HepG2 (cell line): Measurements from ENCODE around the gene C1orf226. TPM values are rescaled to one million over a fixed set of nuclear protein-coding genes. Genes with fewer than 3 reads are reported as not detected.

ENCODE experiments used
- ATAC-seq: fragments of 200-7000 bp; cut with Tn5 transposase; 3 replicates; pipeline ENCODE4 v1.9.1; 2020; ENCODE audit warnings: mild to moderate bottlenecking, moderate library complexity
- BruUV-seq: library from RNA; stranded (reverse); fragments of 400-500 nt; replicated peaks from 2 replicates; lab custom pipeline; 2021; lab: Mats Ljungman, UMichigan
- CTCF ChIA-PET: fragments of 300-600 bp; formaldehyde crosslinking; extraction: SDS; loops from one replicate; lab custom pipeline; 2021; ENCODE audit warnings: low total read pairs, inconsistent platforms, low intra/inter-chr PET ratio; lab: Yijun Ruan, JAX
- POLR2A ChIA-PET: fragments of 350-600 bp; sonication (Branson Sonifier 250); formaldehyde crosslinking; loops from one replicate; lab custom pipeline; 2020; ENCODE audit warnings: antibody characterized with exemption, inconsistent platforms; lab: Yijun Ruan, JAX
- DNase-seq: peaks from one replicate; pipeline ENCODE4 v3.0.0-alpha.2; 2015; ENCODE audit warnings: low spot score
- FAIRE-seq: peaks from 3 replicates; lab custom pipeline; 2011; peaks lifted over from hg19 to GRCh38; lab: Jason Lieb, UNC
- H2AFZ ChIP-seq: one replicate; pipeline ENCODE4 v1.6.1; 2011; ENCODE audit warnings: low read length, inconsistent platforms
- H3K27ac ChIP-seq: fragments of 300-600 bp; 3 replicates; pipeline ENCODE4 v1.8.0; 2011; ENCODE audit warnings: mixed run types, mild to moderate bottlenecking, mixed read lengths, low read length, inconsistent platforms; ENCODE audit not compliant: insufficient read depth; ENCODE audit errors: extremely low read length
- H3K27me3 ChIP-seq, 2 experiments: fragments of 200-600 bp in 1 of 2; 2 replicates in 1 of 2; 3 replicates in 1 of 2; pipeline versions ENCODE4 v1.6.0 to v1.8.0; 2011; ENCODE audit warnings: low read length in 2 of 2, mild to moderate bottlenecking in 2 of 2, moderate library complexity in 2 of 2, inconsistent platforms in 1 of 2; ENCODE audit not compliant: insufficient read depth in 2 of 2, control insufficient read depth in 1 of 2
- H3K36me3 ChIP-seq, 2 experiments: fragments of 200-600 bp in 1 of 2; replicated peaks in 1 of 2; 2 replicates in 1 of 2; 3 replicates in 1 of 2; pipeline versions ENCODE4 v1.5.1 to v1.8.0; 2011; ENCODE audit warnings: low read length in 2 of 2, inconsistent platforms in 1 of 2; ENCODE audit not compliant: insufficient read depth in 2 of 2, control insufficient read depth in 1 of 2
- H3K4me1 ChIP-seq: 2 replicates; pipeline ENCODE4 v1.5.1; 2012; ENCODE audit warnings: low read length, inconsistent platforms; ENCODE audit not compliant: insufficient read depth
- H3K4me2 ChIP-seq: 2 replicates; pipeline ENCODE4 v1.6.0; 2011; ENCODE audit warnings: low read depth, low read length, inconsistent platforms
- H3K4me3 ChIP-seq, 3 experiments: fragments of 200-600 bp in 1 of 3; sonication (generic), shearing (Covaris generic) in 1 of 3; replicated peaks in 1 of 3; 2 replicates each; pipeline ENCODE4 v1.5.1; 2011 to 2016; ENCODE audit warnings: low read length in 3 of 3, inconsistent platforms in 2 of 3, low read depth in 2 of 3, mild to moderate bottlenecking in 2 of 3, control low read depth in 1 of 3, mixed read lengths in 1 of 3; ENCODE audit not compliant: insufficient read depth in 1 of 3
- H3K79me2 ChIP-seq: one replicate; pipeline ENCODE4 v1.6.1; 2011; ENCODE audit warnings: low read length, inconsistent platforms; ENCODE audit not compliant: insufficient read depth
- H3K9ac ChIP-seq: 2 replicates; pipeline ENCODE4 v1.6.0; 2011; ENCODE audit warnings: mild to moderate bottlenecking, low read depth, low read length, inconsistent platforms; ENCODE audit not compliant: insufficient read depth
- H3K9me3 ChIP-seq: 2 replicates; pipeline ENCODE4 v1.5.1; 2012; ENCODE audit warnings: mild to moderate bottlenecking, low read length
- H4K20me1 ChIP-seq: 2 replicates; pipeline ENCODE4 v1.6.0; 2011; ENCODE audit warnings: inconsistent platforms, mild to moderate bottlenecking, low read length, moderate library complexity; ENCODE audit not compliant: insufficient read depth
- FOXA1 ChIP-seq, 2 experiments: fragments of 450-650 bp in 1 of 2; sonication (generic) in 1 of 2; formaldehyde crosslinking in 1 of 2; IDR thresholded peaks; 2 replicates each; pipeline versions ENCODE4 v1.4.0 to v1.6.1; 2016 to 2020; ENCODE audit warnings: missing genetic modification reagents in 1 of 2
- FOXA3 ChIP-seq: IDR thresholded peaks from 2 replicates; pipeline ENCODE4 v1.6.1; 2016; ENCODE audit warnings: missing genetic modification reagents, missing compliant biosample characterization
- PAX8 ChIP-seq: sonication (generic); formaldehyde crosslinking; IDR thresholded peaks from 2 replicates; pipeline ENCODE4 v1.8.0; 2022; ENCODE audit warnings: mild to moderate bottlenecking, missing genetic modification reagents, borderline replicate concordance
- SMC3 ChIP-seq: IDR thresholded peaks from 2 replicates; pipeline ENCODE4 v1.6.1; 2011; ENCODE audit warnings: low read length, improper control_type of control experiment
- SP2 ChIP-seq: sonication (generic); formaldehyde crosslinking; IDR thresholded peaks from 2 replicates; pipeline ENCODE4 v1.5.1; 2020; ENCODE audit warnings: mild to moderate bottlenecking, missing genetic modification reagents
- STAG1 ChIP-seq: sonication (generic); formaldehyde crosslinking; IDR thresholded peaks from 2 replicates; pipeline ENCODE4 v1.4.0; 2020; ENCODE audit warnings: missing genetic modification reagents
- ZSCAN9 ChIP-seq: IDR thresholded peaks from 2 replicates; pipeline ENCODE4 v1.6.1; 2016; ENCODE audit warnings: borderline replicate concordance
- WGBS: methylation state at CpG from one replicate; pipeline ENCODE4 v1.1.6; 2017; ENCODE audit warnings: low lambda C conversion rate; 5-methylcytosine and 5-hydroxymethylcytosine counted together
- in situ Hi-C: cut with HindIII; loops from 2 replicates; pipeline ENCODE4 v1.10.0; 2017; ENCODE audit warnings: low pct_unique_long_range_greater_than_20kb; ENCODE audit not compliant: extremely low pct_ligation_motif_present
- intact Hi-C: fragments of 100-400 bp; cut with micrococcal nuclease; formaldehyde crosslinking; loops from one replicate; pipeline ENCODE4 v1.10.0; 2022; ENCODE audit not compliant: unreplicated experiment
- polyA plus RNA-seq, 8 experiments: library from polyadenylated mRNA; depleted of rRNA in 3 of 8; stranded (reverse) in 7 of 8; unstranded in 1 of 8; fragments of >200 nt; fragmentation: Illumina TruSeq in 4 of 8; extraction: Trizol in 4 of 8; gene quantifications; 2 replicates each; pipeline versions ENCODE4 v1.2.1 to v1.2.3, GENCODE V29; 2011 to 2016; ENCODE audit warnings: low read depth in 4 of 8, missing spikeins in 1 of 8, mixed read lengths in 1 of 8; ENCODE audit not compliant: insufficient read depth in 1 of 8
- total RNA-seq, 5 experiments: library from RNA; depleted of rRNA; stranded (reverse); fragments of >200 nt; fragmentation: Illumina TruSeq; extraction: Trizol; gene quantifications; 2 replicates each; pipeline ENCODE4 v1.2.3, GENCODE V29; 2016; ENCODE audit warnings: low read depth in 1 of 5
- TF ChIP-seq, protein P1 (sequence below): sonication (generic); formaldehyde crosslinking; IDR thresholded peaks from 2 replicates; pipeline ENCODE4 v1.5.0; 2020; ENCODE audit warnings: mild to moderate bottlenecking, missing genetic modification reagents, moderate library complexity

C1orf226 gene
- total and polyA plus RNA-seq, 2 of the 13 experiments (the other 11 are each of a cell fraction or from before 2014, with no cell fraction given), result 4.7 to 4.9 TPM

- TF ChIP-seq SP2 (CRISPR knock-in tag) (no peak), FOXA1 (IDR thresholded peaks at IDR 0.05) (no peak), FOXA1 (CRISPR knock-in tag; IDR thresholded peaks at IDR 0.05) (peak; percentile 88), SMC3 (peak; percentile 16; the same call in 1 of the 2 replicates), FOXA3 (peak; percentile 67), PAX8 (no peak), STAG1 (CRISPR knock-in tag) (peak; percentile 63), ZSCAN9 (CRISPR knock-in tag) (no peak)
- TF ChIP-seq, protein P1, sequence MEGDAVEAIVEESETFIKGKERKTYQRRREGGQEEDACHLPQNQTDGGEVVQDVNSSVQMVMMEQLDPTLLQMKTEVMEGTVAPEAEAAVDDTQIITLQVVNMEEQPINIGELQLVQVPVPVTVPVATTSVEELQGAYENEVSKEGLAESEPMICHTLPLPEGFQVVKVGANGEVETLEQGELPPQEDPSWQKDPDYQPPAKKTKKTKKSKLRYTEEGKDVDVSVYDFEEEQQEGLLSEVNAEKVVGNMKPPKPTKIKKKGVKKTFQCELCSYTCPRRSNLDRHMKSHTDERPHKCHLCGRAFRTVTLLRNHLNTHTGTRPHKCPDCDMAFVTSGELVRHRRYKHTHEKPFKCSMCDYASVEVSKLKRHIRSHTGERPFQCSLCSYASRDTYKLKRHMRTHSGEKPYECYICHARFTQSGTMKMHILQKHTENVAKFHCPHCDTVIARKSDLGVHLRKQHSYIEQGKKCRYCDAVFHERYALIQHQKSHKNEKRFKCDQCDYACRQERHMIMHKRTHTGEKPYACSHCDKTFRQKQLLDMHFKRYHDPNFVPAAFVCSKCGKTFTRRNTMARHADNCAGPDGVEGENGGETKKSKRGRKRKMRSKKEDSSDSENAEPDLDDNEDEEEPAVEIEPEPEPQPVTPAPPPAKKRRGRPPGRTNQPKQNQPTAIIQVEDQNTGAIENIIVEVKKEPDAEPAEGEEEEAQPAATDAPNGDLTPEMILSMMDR (CRISPR knock-in tag), result peak; percentile 70
- H3K4me1 ChIP-seq, result no peaks in the 10 kb centered on the region
- no peak overlapping the region for H3K4me2 ChIP-seq
- H3K79me2 ChIP-seq, result no peaks in the 10 kb centered on the region
- H2AFZ ChIP-seq, result no peak overlapping the region
- H3K27ac ChIP-seq, result no peak overlapping the region
- H4K20me1 ChIP-seq, result no peaks in the 10 kb centered on the region
- H3K9ac ChIP-seq, result no peak overlapping the region
- CTCF ChIA-PET, result interaction anchor here (1.1 to 1.8 kb wide), 2 partner anchors 270 to 302 kb away, joined by 3 to 4 read pairs; no protein-coding TSS in a partner anchor
- H3K9me3 ChIP-seq, result no peaks in the 10 kb centered on the region
- 68% methylated on average over 4 of the region's 5 CpGs for WGBS
- peaks cover 22 to 79% of the 10 kb centered on the region in 2 experiments for H3K36me3 ChIP-seq
- POLR2A ChIA-PET, result no interaction called here
- BruUV-seq, result no TSS peak
- FAIRE-seq (no peak), ATAC-seq (peak; percentile 72), DNase-seq (peak; percentile 30)
- no peak overlapping the region for H3K4me3 ChIP-seq
- intact Hi-C loops (no loop called here), in situ Hi-C loops (no loop called here)
- H3K27me3 ChIP-seq, result no peaks in the 10 kb centered on the region
Observed at GRCh38 chr1:162357681-162358266, 23.8 kb upstream of the C1orf226 start.
